Adrenal gland (tissue), 5 donors: ENCODE measurements around the gene ADGRE3.

ENCODE experiments used
- POLR2A ChIP-seq, 2 donors: fragments of 450-650 bp; IDR thresholded peaks; one replicate each; pipeline ENCODE4 v1.6.1; 2017; ENCODE audit warnings: antibody characterized with exemption in 2 of 2, mild to moderate bottlenecking in 2 of 2, moderate library complexity in 1 of 2
- TF ChIP-seq, protein P1 (sequence below), 6 experiments: fragments of 450-650 bp in 4 of 6; fragments of 200-600 bp in 2 of 6; sonication (generic) in 1 of 6; IDR thresholded peaks; 1 replicate in 5 of 6; 2 replicates in 1 of 6; pipeline versions ENCODE4 v1.5.1 to v1.8.0; 2016 to 2021; ENCODE audit warnings: antibody characterized with exemption in 6 of 6, mild to moderate bottlenecking in 2 of 6, moderate library complexity in 1 of 6
- donor health status: DM: no; HTN: no; CAD: no.

DNA sequence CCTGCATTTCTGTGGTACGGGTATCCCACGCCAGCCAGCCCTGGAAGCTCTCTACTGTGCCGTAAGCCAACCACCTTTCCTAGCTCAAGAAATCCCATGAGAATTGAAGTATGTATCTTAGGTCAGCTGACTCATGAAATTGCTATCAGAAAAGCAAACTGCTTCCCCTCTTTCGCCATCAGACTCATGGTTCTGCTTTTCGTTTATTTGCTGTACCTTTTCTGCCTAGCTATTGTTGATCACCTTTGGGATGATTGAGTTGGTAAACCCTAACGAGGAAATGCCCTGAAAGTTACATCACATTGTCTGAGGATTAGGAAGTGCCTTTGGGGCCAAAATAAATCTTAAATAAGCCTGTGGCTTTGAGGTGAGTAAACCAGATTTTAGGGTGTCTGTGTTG lies at the start of gene ADGRE3:
- TF ChIP-seq, protein P1, sequence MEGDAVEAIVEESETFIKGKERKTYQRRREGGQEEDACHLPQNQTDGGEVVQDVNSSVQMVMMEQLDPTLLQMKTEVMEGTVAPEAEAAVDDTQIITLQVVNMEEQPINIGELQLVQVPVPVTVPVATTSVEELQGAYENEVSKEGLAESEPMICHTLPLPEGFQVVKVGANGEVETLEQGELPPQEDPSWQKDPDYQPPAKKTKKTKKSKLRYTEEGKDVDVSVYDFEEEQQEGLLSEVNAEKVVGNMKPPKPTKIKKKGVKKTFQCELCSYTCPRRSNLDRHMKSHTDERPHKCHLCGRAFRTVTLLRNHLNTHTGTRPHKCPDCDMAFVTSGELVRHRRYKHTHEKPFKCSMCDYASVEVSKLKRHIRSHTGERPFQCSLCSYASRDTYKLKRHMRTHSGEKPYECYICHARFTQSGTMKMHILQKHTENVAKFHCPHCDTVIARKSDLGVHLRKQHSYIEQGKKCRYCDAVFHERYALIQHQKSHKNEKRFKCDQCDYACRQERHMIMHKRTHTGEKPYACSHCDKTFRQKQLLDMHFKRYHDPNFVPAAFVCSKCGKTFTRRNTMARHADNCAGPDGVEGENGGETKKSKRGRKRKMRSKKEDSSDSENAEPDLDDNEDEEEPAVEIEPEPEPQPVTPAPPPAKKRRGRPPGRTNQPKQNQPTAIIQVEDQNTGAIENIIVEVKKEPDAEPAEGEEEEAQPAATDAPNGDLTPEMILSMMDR (IDR thresholded peaks at IDR 0.05): no peak
- no peak for TF ChIP-seq POLR2A (IDR thresholded peaks at IDR 0.05)
